Measurements from ENCODE around the gene GNB5. TPM values are rescaled to one million over a fixed set of nuclear protein-coding genes. Genes with fewer than 3 reads are reported as not detected.

GNB5 gene
- total RNA-seq, 1 experiment from 2014 or later, result 23.7 TPM

GRCh38 chr15:52114261-52115055 lies 76.7 kb downstream of the GNB5 start:
- no peak overlapping the region for H3K4me2 ChIP-seq (ENCODE audit: low read depth, low read length, poor library complexity, severe bottlenecking)

GRCh38 chr15:52113708-52114107 lies 77.5 kb downstream of the GNB5 start:
- DNase-seq, result no peak
- no peaks in the 10 kb centered on the region for H3K9me2 ChIP-seq (replicated peaks; ENCODE audit: insufficient read depth, low read length)

More at GRCh38 chr15:52114261-52115055, 76.7 kb downstream of the GNB5 start:
- H3K27me3 ChIP-seq (ENCODE audit: low read length), result no peaks in the 10 kb centered on the region
- H3K9me2 ChIP-seq (replicated peaks; ENCODE audit: insufficient read depth, low read length), result no peaks in the 10 kb centered on the region
- no peaks in the 10 kb centered on the region for H3K4me1 ChIP-seq (ENCODE audit: low read length)
- H3K4me3 ChIP-seq (ENCODE audit: low read length), result no peak overlapping the region
- H3K79me2 ChIP-seq (ENCODE audit: low read length), result no peaks in the 10 kb centered on the region
- H3K36me3 ChIP-seq (ENCODE audit: insufficient read depth, low read length), result no peaks in the 10 kb centered on the region
- H3K9me3 ChIP-seq (ENCODE audit: low read length), result no peaks in the 10 kb centered on the region
- no peak for DNase-seq
- no peak overlapping the region for H3K27ac ChIP-seq (ENCODE audit: low read length)
- no peak overlapping the region for H2AFZ ChIP-seq (ENCODE audit: low read length)
- no peak overlapping the region for H3K9ac ChIP-seq (ENCODE audit: low read length)
- no peaks in the 10 kb centered on the region for H4K20me1 ChIP-seq (ENCODE audit: insufficient read depth, low read depth, low read length)

GRCh38 chr15:52113235-52113634 lies 78.0 kb downstream of the GNB5 start:
- H3K27me3 ChIP-seq (ENCODE audit: low read length), result no peaks in the 10 kb centered on the region
- H3K4me1 ChIP-seq (ENCODE audit: low read length), result no peaks in the 10 kb centered on the region
- no peaks in the 10 kb centered on the region for H4K20me1 ChIP-seq (ENCODE audit: insufficient read depth, low read depth, low read length)
- DNase-seq, result no peak
- H3K27ac ChIP-seq (ENCODE audit: low read length), result no peak overlapping the region
- H3K36me3 ChIP-seq (ENCODE audit: insufficient read depth, low read length), result no peaks in the 10 kb centered on the region
- H3K79me2 ChIP-seq (ENCODE audit: low read length), result no peaks in the 10 kb centered on the region
- H3K9ac ChIP-seq (ENCODE audit: low read length), result no peak overlapping the region
- no peak overlapping the region for H3K4me3 ChIP-seq (ENCODE audit: low read length)
- H3K4me2 ChIP-seq (ENCODE audit: low read depth, low read length, poor library complexity, severe bottlenecking), result no peak overlapping the region
- H3K9me3 ChIP-seq (ENCODE audit: low read length), result no peaks in the 10 kb centered on the region
- H3K9me2 ChIP-seq (replicated peaks; ENCODE audit: insufficient read depth, low read length), result no peaks in the 10 kb centered on the region
- H2AFZ ChIP-seq (ENCODE audit: low read length), result no peak overlapping the region

More at GRCh38 chr15:52113708-52114107, 77.5 kb downstream of the GNB5 start:
- Histone ChIP-seq H3K27ac (ENCODE audit: low read length) (no peak overlapping the region), H3K4me1 (ENCODE audit: low read length) (no peaks in the 10 kb centered on the region), H3K9me3 (ENCODE audit: low read length) (no peaks in the 10 kb centered on the region), H3K79me2 (ENCODE audit: low read length) (no peaks in the 10 kb centered on the region), H4K20me1 (ENCODE audit: insufficient read depth, low read depth, low read length) (no peaks in the 10 kb centered on the region), H3K27me3 (ENCODE audit: low read length) (no peaks in the 10 kb centered on the region), H3K9ac (ENCODE audit: low read length) (no peak overlapping the region), H3K4me2 (ENCODE audit: low read depth, low read length, poor library complexity, severe bottlenecking) (no peak overlapping the region), H3K36me3 (ENCODE audit: insufficient read depth, low read length) (no peaks in the 10 kb centered on the region), H2AFZ (ENCODE audit: low read length) (no peak overlapping the region), H3K4me3 (ENCODE audit: low read length) (no peak overlapping the region)

GRCh38 chr15:52112203-52112750 lies 78.9 kb downstream of the GNB5 start:
- H3K36me3 ChIP-seq (ENCODE audit: insufficient read depth, low read length), result no peaks in the 10 kb centered on the region
- no peaks in the 10 kb centered on the region for H3K9me3 ChIP-seq (ENCODE audit: low read length)
- H3K4me1 ChIP-seq (ENCODE audit: low read length), result no peaks in the 10 kb centered on the region
- no peaks in the 10 kb centered on the region for H4K20me1 ChIP-seq (ENCODE audit: insufficient read depth, low read depth, low read length)
- H3K79me2 ChIP-seq (ENCODE audit: low read length), result no peaks in the 10 kb centered on the region
- no peaks in the 10 kb centered on the region for H3K9me2 ChIP-seq (replicated peaks; ENCODE audit: insufficient read depth, low read length)
- H3K9ac ChIP-seq (ENCODE audit: low read length), result no peak overlapping the region
- H2AFZ ChIP-seq (ENCODE audit: low read length), result no peak overlapping the region
- no peak overlapping the region for H3K4me3 ChIP-seq (ENCODE audit: low read length)
- H3K27ac ChIP-seq (ENCODE audit: low read length), result no peak overlapping the region
- no peaks in the 10 kb centered on the region for H3K27me3 ChIP-seq (ENCODE audit: low read length)
- no peak for DNase-seq
- no peak overlapping the region for H3K4me2 ChIP-seq (ENCODE audit: low read depth, low read length, poor library complexity, severe bottlenecking)

GRCh38 chr15:52111517-52112202 lies 79.5 kb downstream of the GNB5 start:
- no peak for DNase-seq
- Histone ChIP-seq H3K79me2 (ENCODE audit: low read length) (no peaks in the 10 kb centered on the region), H3K36me3 (ENCODE audit: insufficient read depth, low read length) (no peaks in the 10 kb centered on the region), H3K4me1 (ENCODE audit: low read length) (no peaks in the 10 kb centered on the region), H2AFZ (ENCODE audit: low read length) (no peak overlapping the region), H4K20me1 (ENCODE audit: insufficient read depth, low read depth, low read length) (no peaks in the 10 kb centered on the region), H3K9ac (ENCODE audit: low read length) (no peak overlapping the region), H3K4me2 (ENCODE audit: low read depth, low read length, poor library complexity, severe bottlenecking) (no peak overlapping the region), H3K9me2 (replicated peaks; ENCODE audit: insufficient read depth, low read length) (no peaks in the 10 kb centered on the region), H3K9me3 (ENCODE audit: low read length) (no peaks in the 10 kb centered on the region), H3K4me3 (ENCODE audit: low read length) (no peak overlapping the region), H3K27me3 (ENCODE audit: low read length) (no peaks in the 10 kb centered on the region), H3K27ac (ENCODE audit: low read length) (no peak overlapping the region)

- Histone ChIP-seq H3K4me2 (ENCODE audit: low read depth, low read length, poor library complexity, severe bottlenecking) (no peak overlapping the region), H3K9me2 (replicated peaks; ENCODE audit: insufficient read depth, low read length) (no peaks in the 10 kb centered on the region), H2AFZ (ENCODE audit: low read length) (no peak overlapping the region), H3K4me3 (ENCODE audit: low read length) (no peak overlapping the region), H4K20me1 (ENCODE audit: insufficient read depth, low read depth, low read length) (no peaks in the 10 kb centered on the region), H3K27ac (ENCODE audit: low read length) (no peak overlapping the region), H3K79me2 (ENCODE audit: low read length) (no peaks in the 10 kb centered on the region), H3K36me3 (ENCODE audit: insufficient read depth, low read length) (no peaks in the 10 kb centered on the region), H3K9me3 (ENCODE audit: low read length) (no peaks in the 10 kb centered on the region), H3K9ac (ENCODE audit: low read length) (no peak overlapping the region), H3K27me3 (ENCODE audit: low read length) (no peaks in the 10 kb centered on the region), H3K4me1 (ENCODE audit: low read length) (no peaks in the 10 kb centered on the region)
- no peak for DNase-seq
Measured at GRCh38 chr15:52109559-52110451, 81.4 kb downstream of the GNB5 start.

- no peaks in the 10 kb centered on the region for H3K9me2 ChIP-seq (replicated peaks; ENCODE audit: insufficient read depth, low read length)
- no peak overlapping the region for H2AFZ ChIP-seq (ENCODE audit: low read length)
- H3K36me3 ChIP-seq (ENCODE audit: insufficient read depth, low read length), result no peaks in the 10 kb centered on the region
- no peak overlapping the region for H3K4me3 ChIP-seq (ENCODE audit: low read length)
- DNase-seq, result no peak
- no peaks in the 10 kb centered on the region for H3K79me2 ChIP-seq (ENCODE audit: low read length)
- peaks cover 13% of the 10 kb centered on the region for H3K4me1 ChIP-seq (ENCODE audit: low read length)
- H3K9ac ChIP-seq (ENCODE audit: low read length), result no peak overlapping the region
- H4K20me1 ChIP-seq (ENCODE audit: insufficient read depth, low read depth, low read length), result no peaks in the 10 kb centered on the region
- H3K9me3 ChIP-seq (ENCODE audit: low read length), result no peaks in the 10 kb centered on the region
- H3K27ac ChIP-seq (ENCODE audit: low read length), result no peak overlapping the region
- H3K27me3 ChIP-seq (ENCODE audit: low read length), result no peaks in the 10 kb centered on the region
- no peak overlapping the region for H3K4me2 ChIP-seq (ENCODE audit: low read depth, low read length, poor library complexity, severe bottlenecking)
Measured at GRCh38 chr15:52107238-52107637, 84.0 kb downstream of the GNB5 start.

Data from Karpas-422 (cell line).